OCI-LY1 (cell line): ENCODE results near the gene PRMT7.

Experiments
- CTCF ChIP-seq: fragments of 200-600 bp; sonication (generic), shearing (Covaris generic); IDR thresholded peaks from 2 replicates; pipeline ENCODE4 v1.5.1; 2017; ENCODE audit warnings: mild to moderate bottlenecking, antibody characterized with exemption, low read length, moderate library complexity, mixed read lengths
- EZH2 ChIP-seq: fragments of 200-600 bp; sonication (generic), shearing (Covaris generic); IDR thresholded peaks from 2 replicates; pipeline ENCODE4 v1.8.0; 2017; ENCODE audit warnings: borderline replicate concordance, mixed run types, mild to moderate bottlenecking, antibody characterized with exemption, low read length, moderate library complexity, mixed read lengths

GRCh38 chr16:68387301-68387700 is 76.5 kb downstream of the PRMT7 start:
- no peak for TF ChIP-seq EZH2
- no peak for TF ChIP-seq CTCF
